ENCODE data around the gene RALB.

GRCh38 chr2:120287183-120288015 is 34.7 kb downstream of the RALB start:
- TF ChIP-seq CTCF (IDR thresholded peaks at IDR 0.05; ENCODE audit: control extremely low read depth in 1 of 3, insufficient read depth in 1 of 3, low read depth in 1 of 3, low read length in 3 of 3) (no peak), SIX5 (IDR thresholded peaks at IDR 0.05; ENCODE audit: low read depth, low read length) (no peak), CHD2 (IDR thresholded peaks at IDR 0.05; ENCODE audit: low read length) (no peak), TAF1 (IDR thresholded peaks at IDR 0.05; ENCODE audit: low read depth, low read length) (no peak), POLR2A (IDR thresholded peaks at IDR 0.05; ENCODE audit: control extremely low read depth in 1 of 2, low read depth in 2 of 2, low read length in 2 of 2) (no peak), BACH1 (IDR thresholded peaks at IDR 0.05; ENCODE audit: low read length) (no peak), BRCA1 (IDR thresholded peaks at IDR 0.05; ENCODE audit: low read depth, low read length) (no peak), PHF8 (conservative IDR thresholded peaks at IDR 0.05; ENCODE audit: low read depth, low read length) (no peak)
